NCI-H748 (cell line): ENCODE measurements around the gene CITED2.

Experiments
- DNase-seq: peaks from one replicate; lab custom pipeline; 2025; ENCODE audit not compliant: unreplicated experiment; lab: John Stamatoyannopoulos, UW

The CITED2 gene

DNA sequence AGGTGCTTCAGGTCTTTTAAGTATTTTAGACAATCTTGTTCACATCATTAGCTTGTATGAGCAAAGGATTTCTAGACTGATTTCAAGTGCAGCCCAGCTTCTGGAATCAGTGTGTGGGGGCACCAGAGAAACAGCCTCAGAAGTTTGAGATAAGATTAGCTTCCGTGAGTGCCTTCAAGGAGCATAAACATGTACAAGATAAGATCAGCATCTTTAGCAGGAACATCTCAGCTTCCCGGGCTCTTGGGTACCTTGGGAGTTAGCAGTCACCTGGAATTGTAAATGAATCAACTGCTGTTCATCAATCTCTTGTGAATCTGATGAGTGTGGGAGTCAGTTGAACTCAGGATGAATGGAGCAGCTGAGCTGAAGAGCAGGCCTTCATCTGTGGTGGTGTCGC lies 12.0 kb upstream of the CITED2 start:
- DNase-seq, result no peak

DNA sequence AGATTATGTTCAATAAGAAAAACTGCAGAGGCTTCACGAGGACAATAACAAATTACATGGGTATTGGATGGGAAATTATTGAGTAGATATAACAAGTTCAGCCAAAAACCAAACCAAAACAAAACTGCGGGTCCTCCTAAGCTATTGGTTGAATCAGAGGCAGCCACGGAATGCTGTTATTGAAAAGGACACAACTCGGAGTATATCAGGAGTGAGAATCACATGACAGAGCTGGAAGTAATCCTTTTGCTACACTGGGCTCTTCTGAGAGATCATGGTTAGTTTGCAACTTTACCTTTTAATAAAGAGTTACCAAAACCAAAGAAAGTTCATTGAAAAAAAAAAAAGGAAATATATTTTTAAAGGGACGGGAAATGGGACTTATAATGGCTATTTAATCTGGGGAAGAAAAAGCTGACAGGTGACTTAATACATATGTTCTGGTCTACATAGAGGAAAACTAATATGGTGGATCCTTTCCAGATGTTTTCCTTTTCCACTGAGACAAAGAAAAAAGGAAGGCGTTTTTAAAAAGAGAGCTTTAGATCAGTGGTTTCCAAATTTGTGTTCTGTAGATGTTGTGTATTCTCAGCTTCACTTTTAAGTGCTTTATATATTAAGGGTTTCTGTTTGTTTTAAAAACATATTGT lies 6.9 kb upstream of the CITED2 start:
- DNase-seq, result no peak

- DNase-seq, result no peak
These were observed 6.2 kb upstream of the CITED2 start for GRCh38 chr6:139380611-139381010.

DNA sequence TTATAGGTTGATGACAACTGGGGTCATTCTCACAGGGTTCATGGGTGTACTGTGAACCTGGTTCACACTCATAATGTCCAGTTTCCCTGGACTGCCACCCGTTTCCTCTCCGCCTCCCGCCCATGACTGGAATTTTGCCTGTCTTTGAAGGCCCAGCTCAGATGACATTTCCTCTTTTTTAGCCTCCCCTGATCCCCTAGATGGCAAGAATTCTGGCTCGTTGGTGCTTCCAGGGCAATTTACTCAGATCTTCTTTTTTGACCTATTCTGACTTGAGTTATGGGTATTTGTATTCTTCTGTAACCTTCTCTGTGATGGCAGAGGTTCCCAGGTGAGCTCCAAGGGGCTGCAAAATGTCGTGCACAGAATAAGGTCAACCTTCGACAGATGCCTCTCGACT lies 5.7 kb upstream of the CITED2 start:
- DNase-seq, result no peak

- DNase-seq, result no peak
These were observed 4.5 kb upstream of the CITED2 start for GRCh38 chr6:139378882-139379341.

DNA sequence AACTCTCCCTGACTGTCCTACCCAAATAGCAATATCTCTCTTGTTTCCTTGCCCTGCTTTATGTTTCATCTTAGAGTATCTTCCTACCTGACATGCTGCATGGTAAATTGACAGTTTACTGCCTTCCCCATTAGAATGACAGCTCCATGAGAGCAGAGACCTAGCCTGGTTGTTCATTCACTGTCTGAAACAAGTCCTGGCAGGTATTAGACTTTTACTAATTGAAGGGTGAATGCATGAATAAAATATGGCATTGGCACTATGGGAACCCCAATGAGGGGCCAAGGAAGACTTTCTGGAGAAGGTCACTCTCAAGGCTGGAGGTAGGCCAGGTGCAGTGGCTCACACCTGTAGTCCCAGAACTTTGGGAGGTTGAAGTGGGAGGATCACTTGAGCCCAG lies 3.8 kb upstream of the CITED2 start:
- DNase-seq, result no peak

GRCh38 chr6:139376604-139377218 lies 2.3 kb upstream of the CITED2 start:
- peak; percentile 29 for DNase-seq

DNA sequence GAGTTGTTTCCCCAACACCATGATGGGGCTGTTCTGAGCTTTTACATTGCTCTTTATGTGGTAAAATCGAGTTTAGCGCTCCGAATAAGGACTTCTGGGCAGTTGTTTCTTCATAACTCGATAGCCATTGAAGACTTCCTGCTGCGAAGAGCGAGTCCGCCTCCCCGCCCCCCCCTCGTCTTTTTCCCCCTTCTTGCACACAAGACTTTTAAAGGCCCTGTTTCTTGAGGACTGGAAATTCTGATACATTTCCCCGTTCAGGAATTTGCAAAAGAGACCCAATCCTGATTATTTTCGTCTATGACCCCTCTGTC lies 1.5 kb upstream of the CITED2 start:
- DNase-seq, result no peak

- DNase-seq, result peak; percentile 95
These were observed 973 bp upstream of the CITED2 start for GRCh38 chr6:139375226-139376016.

GRCh38 chr6:139373928-139374356 lies 506 bp downstream of the CITED2 start:
- no peak for DNase-seq

DNA sequence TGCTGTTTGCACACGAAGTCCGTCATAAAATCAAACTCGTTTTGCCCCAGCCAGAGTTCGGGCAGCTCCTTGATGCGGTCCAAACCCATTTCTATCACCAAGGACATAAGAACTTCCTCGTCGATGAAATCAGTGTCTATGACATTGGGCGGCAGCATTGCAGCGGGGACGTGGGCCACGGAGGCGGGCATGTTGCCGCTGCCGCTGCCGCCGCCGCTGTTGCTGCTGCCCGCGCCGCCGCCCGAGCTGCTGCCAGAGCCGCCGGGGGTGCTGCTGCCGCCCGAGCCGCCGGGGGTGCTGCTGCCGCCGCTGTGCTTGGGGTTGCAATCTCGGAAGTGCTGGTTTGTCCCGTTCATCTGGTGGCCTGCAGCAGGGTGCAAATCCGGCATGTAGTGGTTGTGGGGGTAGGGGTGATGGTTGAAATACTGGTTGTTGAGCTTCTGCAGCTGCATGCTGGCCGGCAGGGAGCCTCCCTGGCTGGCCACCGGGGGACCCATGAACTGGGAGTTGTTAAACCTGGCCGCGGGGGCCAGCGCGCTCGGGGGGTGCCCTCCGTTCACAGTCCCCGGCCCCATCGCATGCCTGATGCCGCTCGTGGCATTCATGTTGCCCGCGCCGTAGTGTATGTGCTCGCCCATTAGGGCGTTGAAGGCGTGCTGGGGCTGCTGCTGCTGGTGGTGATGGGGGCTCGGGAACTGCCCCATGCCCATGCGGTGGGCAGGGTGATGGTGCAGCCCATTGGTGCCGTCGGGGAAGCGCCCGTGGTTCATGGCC lies 1.1 kb downstream of the CITED2 start:
- peak; percentile 86 for DNase-seq

- peak; percentile 41 for DNase-seq
These were observed 1.9 kb downstream of the CITED2 start for GRCh38 chr6:139372326-139373153.

DNA sequence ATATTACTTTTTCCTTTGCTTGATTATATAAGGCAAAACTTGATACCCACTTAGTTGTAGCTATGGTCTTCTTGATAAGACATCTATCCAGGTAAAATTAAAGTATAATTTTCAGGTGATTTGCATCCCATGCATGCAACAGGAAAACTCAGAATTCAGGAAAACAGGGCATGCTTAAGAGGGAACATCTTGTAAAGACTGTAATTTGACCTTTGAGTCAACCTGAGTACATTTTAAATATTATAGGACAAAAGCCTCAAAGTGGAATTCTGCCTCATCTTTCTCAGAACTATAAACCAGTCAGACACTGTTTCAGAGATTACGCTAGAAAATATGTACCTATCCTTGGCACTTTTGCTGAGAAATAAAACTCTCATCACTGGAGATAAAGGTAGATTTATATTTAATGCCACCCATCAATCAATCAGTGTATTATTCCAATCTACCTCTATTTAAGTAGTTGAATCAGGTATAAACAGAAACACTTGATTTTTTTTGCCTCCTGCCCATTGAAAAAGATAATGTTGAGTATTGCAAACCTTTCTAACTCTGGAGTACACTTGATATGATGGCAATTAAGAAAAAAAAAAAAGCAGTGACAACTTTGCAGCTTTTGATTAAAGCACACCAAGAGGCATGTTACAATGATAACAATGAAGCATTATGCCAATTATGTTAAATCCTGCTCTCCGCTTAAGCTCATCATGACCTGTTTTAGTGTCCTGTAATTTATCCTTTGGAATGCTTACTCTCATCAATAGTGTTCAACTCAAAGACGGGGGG lies 2.8 kb downstream of the CITED2 start:
- DNase-seq, result peak; percentile 9

DNA sequence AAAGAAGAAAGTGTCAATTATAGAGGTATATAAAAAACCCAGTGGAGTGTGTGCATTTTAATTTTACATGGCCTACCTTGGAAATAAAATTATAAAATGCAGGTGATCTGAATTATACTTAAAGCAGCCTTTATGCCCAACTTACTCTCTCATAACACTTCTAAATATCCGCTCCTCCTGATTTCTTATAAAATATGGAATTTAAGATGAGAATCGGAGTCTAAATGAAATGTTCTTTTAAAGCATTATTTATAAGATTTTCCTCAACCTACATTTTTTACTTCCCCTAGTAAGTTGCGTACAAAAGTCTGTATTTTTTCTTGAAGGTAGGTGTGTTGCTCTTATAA lies 3.5 kb downstream of the CITED2 start:
- no peak for DNase-seq

GRCh38 chr6:139370283-139370998 lies 4.0 kb downstream of the CITED2 start:
- peak; percentile 32 for DNase-seq

- peak; percentile 72 for DNase-seq
These were observed 4.7 kb downstream of the CITED2 start for GRCh38 chr6:139369568-139370282.

DNA sequence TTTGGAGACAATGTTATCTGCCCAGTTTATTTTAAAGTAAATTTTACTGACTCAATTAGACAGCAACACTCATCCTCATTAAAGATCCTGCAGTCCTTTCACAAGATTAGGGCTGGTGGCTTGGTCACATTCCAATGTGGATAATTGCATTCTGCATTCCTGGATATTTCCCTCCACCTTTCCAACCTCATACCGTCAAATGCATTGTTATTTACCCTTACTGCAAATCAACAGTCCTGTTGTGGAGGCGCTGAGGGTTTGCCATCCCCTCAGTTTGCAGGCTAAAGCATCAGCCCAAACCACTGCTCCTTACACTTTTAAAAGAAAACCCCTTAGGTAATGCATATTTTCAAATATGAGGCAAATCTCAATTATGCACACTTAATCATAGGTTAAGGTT lies 5.4 kb downstream of the CITED2 start:
- no peak for DNase-seq

- peak; percentile 18 for DNase-seq
These were observed 5.8 kb downstream of the CITED2 start for GRCh38 chr6:139368661-139369060.
